ENCODE data around the gene DGKG. TPM values are rescaled to one million over a fixed set of nuclear protein-coding genes. Genes with fewer than 3 reads are reported as not detected.

DGKG gene
- polyA plus RNA-seq, 1 donor from 2014 or later, result 2.5 TPM

GRCh38 chr3:186216900-186217819 lies 144.9 kb downstream of the DGKG start:
- Mint-ChIP-seq H3K4me1 (peaks cover 0 to 4% (median 0%) of the 10 kb centered on the region in 3 donors), H3K27ac (no peak overlapping the region), H3K4me3 (no peak overlapping the region), H3K9me3 (no peaks in the 10 kb centered on the region), H3K27me3 (no peaks in the 10 kb centered on the region), H3K36me3 (peaks cover 6% of the 10 kb centered on the region)

GRCh38 chr3:186214670-186215069 lies 147.4 kb downstream of the DGKG start:
- no peaks in the 10 kb centered on the region for H3K9me3 Mint-ChIP-seq
- peaks cover 0 to 4% (median 2%) of the 10 kb centered on the region in 3 donors for H3K4me1 Mint-ChIP-seq
- H3K27me3 Mint-ChIP-seq, result no peaks in the 10 kb centered on the region
- no peak overlapping the region for H3K27ac Mint-ChIP-seq
- no peak overlapping the region for H3K4me3 Mint-ChIP-seq
- H3K36me3 Mint-ChIP-seq, result peaks cover 3% of the 10 kb centered on the region

GRCh38 chr3:186213946-186214345 lies 148.1 kb downstream of the DGKG start:
- H3K4me3 Mint-ChIP-seq, result no peak overlapping the region
- H3K27ac Mint-ChIP-seq, result no peak overlapping the region
- peaks cover 3% of the 10 kb centered on the region for H3K36me3 Mint-ChIP-seq
- peaks cover 0 to 4% (median 3%) of the 10 kb centered on the region in 3 donors for H3K4me1 Mint-ChIP-seq
- no peaks in the 10 kb centered on the region for H3K9me3 Mint-ChIP-seq
- no peaks in the 10 kb centered on the region for H3K27me3 Mint-ChIP-seq

- Mint-ChIP-seq H3K4me3 (no peak overlapping the region), H3K4me1 (peaks cover 0 to 8% (median 6%) of the 10 kb centered on the region in 3 donors), H3K27ac (no peak overlapping the region), H3K27me3 (no peaks in the 10 kb centered on the region), H3K9me3 (no peaks in the 10 kb centered on the region), H3K36me3 (peaks cover 5% of the 10 kb centered on the region)
Measured at GRCh38 chr3:186212611-186213010, 149.4 kb downstream of the DGKG start.

GRCh38 chr3:186210852-186211500 lies 151.1 kb downstream of the DGKG start:
- Mint-ChIP-seq H3K9me3 (no peaks in the 10 kb centered on the region), H3K27ac (no peak overlapping the region), H3K27me3 (no peaks in the 10 kb centered on the region), H3K36me3 (peaks cover 7% of the 10 kb centered on the region), H3K4me1 (peaks cover 0 to 8% (median 6%) of the 10 kb centered on the region in 3 donors), H3K4me3 (no peak overlapping the region)

GRCh38 chr3:186209810-186210752 lies 152.0 kb downstream of the DGKG start:
- Mint-ChIP-seq H3K4me3 (no peak overlapping the region), H3K4me1 (peaks cover 0 to 8% (median 6%) of the 10 kb centered on the region in 3 donors), H3K9me3 (no peaks in the 10 kb centered on the region), H3K36me3 (peaks cover 7% of the 10 kb centered on the region), H3K27me3 (no peaks in the 10 kb centered on the region), H3K27ac (peak overlapping the region in 1 of 3 donors; percentile 95)

GRCh38 chr3:186208296-186208989 lies 153.6 kb downstream of the DGKG start:
- H3K36me3 Mint-ChIP-seq, result peaks cover 7% of the 10 kb centered on the region
- peak overlapping the region in 1 of 3 donors; percentile 56 for H3K27ac Mint-ChIP-seq
- no peak overlapping the region for H3K4me3 Mint-ChIP-seq
- peaks cover 0 to 6% (median 4%) of the 10 kb centered on the region in 3 donors for H3K4me1 Mint-ChIP-seq
- H3K27me3 Mint-ChIP-seq, result no peaks in the 10 kb centered on the region
- no peaks in the 10 kb centered on the region for H3K9me3 Mint-ChIP-seq

- Mint-ChIP-seq H3K27me3 (no peaks in the 10 kb centered on the region), H3K9me3 (no peaks in the 10 kb centered on the region), H3K4me3 (no peak overlapping the region), H3K4me1 (peaks cover 0 to 6% (median 4%) of the 10 kb centered on the region in 3 donors), H3K27ac (no peak overlapping the region), H3K36me3 (peaks cover 9% of the 10 kb centered on the region)
Measured at GRCh38 chr3:186207515-186207914, 154.5 kb downstream of the DGKG start.

- no peak overlapping the region for H3K4me3 Mint-ChIP-seq
- H3K4me1 Mint-ChIP-seq, result no peaks in the 10 kb centered on the region
- no peak overlapping the region for H3K27ac Mint-ChIP-seq
- no peaks in the 10 kb centered on the region for H3K9me3 Mint-ChIP-seq
- peaks cover 11% of the 10 kb centered on the region for H3K36me3 Mint-ChIP-seq
- no peaks in the 10 kb centered on the region for H3K27me3 Mint-ChIP-seq
Measured at GRCh38 chr3:186200726-186201125, 161.3 kb downstream of the DGKG start.

- no peak overlapping the region for H3K27ac Mint-ChIP-seq
- H3K4me3 Mint-ChIP-seq, result no peak overlapping the region
- no peaks in the 10 kb centered on the region for H3K9me3 Mint-ChIP-seq
Measured at GRCh38 chr3:186198442-186198841, 163.6 kb downstream of the DGKG start.

GRCh38 chr3:186194451-186194811 lies 167.6 kb downstream of the DGKG start:
- Mint-ChIP-seq H3K4me1 (peaks cover 0 to 2% (median 0%) of the 10 kb centered on the region in 3 donors), H3K27ac (no peak overlapping the region), H3K27me3 (peaks cover 11% of the 10 kb centered on the region), H3K9me3 (no peaks in the 10 kb centered on the region), H3K4me3 (no peak overlapping the region), H3K36me3 (peaks cover 3% of the 10 kb centered on the region)

More at GRCh38 chr3:186198442-186198841, 163.6 kb downstream of the DGKG start:
- peaks cover 0 to 2% (median 0%) of the 10 kb centered on the region in 3 donors for H3K4me1 Mint-ChIP-seq
- peaks cover 10% of the 10 kb centered on the region for H3K27me3 Mint-ChIP-seq
- peaks cover 9% of the 10 kb centered on the region for H3K36me3 Mint-ChIP-seq

GRCh38 chr3:186193534-186194450 lies 168.2 kb downstream of the DGKG start:
- Mint-ChIP-seq H3K27ac (no peak overlapping the region), H3K9me3 (no peaks in the 10 kb centered on the region), H3K4me3 (peak overlapping the region in 1 of 4 donors; percentile 38), H3K4me1 (peaks cover 0 to 2% (median 0%) of the 10 kb centered on the region in 3 donors), H3K27me3 (peaks cover 11% of the 10 kb centered on the region), H3K36me3 (peaks cover 3% of the 10 kb centered on the region)

GRCh38 chr3:186192823-186193222 lies 169.2 kb downstream of the DGKG start:
- peaks cover 3% of the 10 kb centered on the region for H3K36me3 Mint-ChIP-seq
- H3K4me1 Mint-ChIP-seq, result peaks cover 0 to 2% (median 0%) of the 10 kb centered on the region in 3 donors
- no peaks in the 10 kb centered on the region for H3K9me3 Mint-ChIP-seq
- no peak overlapping the region for H3K27ac Mint-ChIP-seq
- peaks cover 11% of the 10 kb centered on the region for H3K27me3 Mint-ChIP-seq
- H3K4me3 Mint-ChIP-seq, result peak overlapping the region in 2 of 4 donors; percentile 19 to 60
